ENCODE measurements around the gene ATP2B2. TPM values are rescaled to one million over a fixed set of nuclear protein-coding genes. Genes with fewer than 3 reads are reported as not detected.

ATP2B2 gene
- total and polyA plus RNA-seq, 2 of the 8 experiments (the other 6 are each of a cell fraction or from before 2014, with no cell fraction given): 0.14 to 1.2 TPM

GRCh38 chr3:10524799-10525301, 19.5 kb upstream of the ATP2B2 start:
- Histone ChIP-seq H4K91ac (replicated peaks; ENCODE audit: insufficient read length, low read length) (no peak overlapping the region), H3K79me2 (ENCODE audit: control insufficient read depth in 1 of 2, insufficient read depth in 2 of 2, low read length in 2 of 2) (no peaks in the 10 kb centered on the region), H2BK20ac (ENCODE audit: low read length) (no peak overlapping the region), H2BK120ac (replicated peaks; ENCODE audit: low read depth, low read length) (no peak overlapping the region), H3K14ac (ENCODE audit: insufficient read length) (no peak overlapping the region), H2BK5ac (ENCODE audit: low read depth, low read length) (no peak overlapping the region), H4K5ac (ENCODE audit: insufficient read length, low read depth, low read length) (no peak overlapping the region), H3K27me3 (replicated peaks in 1 of 4; ENCODE audit: control insufficient read depth in 3 of 4, extremely low read depth in 1 of 4, insufficient read depth in 3 of 4, low read length in 3 of 4) (no peaks in the 10 kb centered on the region), H4K8ac (ENCODE audit: extremely low read depth, insufficient read depth, low read length) (no peak overlapping the region), H3K23me2 (ENCODE audit: low read depth, low read length) (no peaks in the 10 kb centered on the region), H3K18ac (ENCODE audit: extremely low read depth, low read length) (no peak overlapping the region), H3K9ac (replicated peaks in 1 of 4; ENCODE audit: extremely low read depth in 1 of 4, low read depth in 3 of 4, low read length in 3 of 4) (no peak overlapping the region), H2BK12ac (ENCODE audit: low read depth, low read length) (no peak overlapping the region), H3K56ac (replicated peaks; ENCODE audit: insufficient read length, low read depth, low read length) (no peak overlapping the region), H3K27ac (ENCODE audit: low read depth, low read length) (no peak overlapping the region), H2AFZ (ENCODE audit: low read length) (no peak overlapping the region), H3K4me1 (replicated peaks in 1 of 4; ENCODE audit: control insufficient read depth in 3 of 4, insufficient read depth in 4 of 4, low read length in 3 of 4) (no peaks in the 10 kb centered on the region), H3K4me3 (ENCODE audit: extremely low read depth in 1 of 4, insufficient read depth in 2 of 4, low read depth in 3 of 4, low read length in 4 of 4) (no peak overlapping the region), H4K20me1 (replicated peaks in 1 of 2; ENCODE audit: control insufficient read depth in 1 of 2, insufficient read depth in 2 of 2, low read length in 2 of 2) (no peaks in the 10 kb centered on the region), H3K9me3 (ENCODE audit: insufficient read depth in 2 of 2, low read depth in 1 of 2, low read length in 1 of 2) (no peaks in the 10 kb centered on the region), H3K79me1 (ENCODE audit: low read depth, low read length) (no peaks in the 10 kb centered on the region), H2BK15ac (ENCODE audit: low read length) (no peak overlapping the region), H3K36me3 (ENCODE audit: control insufficient read depth in 2 of 4, insufficient read depth in 4 of 4, low read length in 3 of 4) (no peaks in the 10 kb centered on the region), H3K4me2 (ENCODE audit: insufficient read depth in 1 of 2, low read depth in 2 of 2, low read length in 2 of 2) (no peak overlapping the region), H3K4ac (replicated peaks; ENCODE audit: insufficient read length, low read depth, low read length) (no peak overlapping the region), H2AK5ac (ENCODE audit: low read depth, low read length) (no peak overlapping the region), H3K23ac (ENCODE audit: insufficient read length) (no peak overlapping the region)
- DNase-seq (ENCODE audit: low read depth in 1 of 2, low spot score in 2 of 2) (peak in 1 of 2 experiments; percentile 31), FAIRE-seq (no peak)
- WGBS, 2 experiments (ENCODE audit: extremely low coverage in 1 of 2, insufficient coverage in 1 of 2, insufficient read length in 1 of 2, insufficient replicate concordance in 2 of 2, low coverage in 1 of 2, low lambda C conversion rate in 2 of 2, missing lambda C conversion rate in 1 of 2): 78% methylated on average over 3 of the region's 3 CpGs; no CpG with 5 or more reads in 1 of the 2 experiments
- ChIA-PET CTCF (ENCODE audit: partially characterized antibody) (interaction anchor here (0.5 to 1.2 kb wide), 6 partner anchors 9 to 632 kb away, joined by 3 to 4 read pairs (median 4); no protein-coding TSS in a partner anchor), POLR2A (ENCODE audit: partially characterized antibody) (no interaction called here)
- no peak for TF ChIP-seq E2F6 (IDR thresholded peaks at IDR 0.05)
- no peak for TF ChIP-seq CEBPB (IDR thresholded peaks at IDR 0.05; ENCODE audit: low read depth, low read length)
- no peak for TF ChIP-seq JUN (IDR thresholded peaks at IDR 0.05; ENCODE audit: low read depth, low read length)
- TF ChIP-seq SIRT6 (IDR thresholded peaks at IDR 0.05; ENCODE audit: low read length): no peak
- TF ChIP-seq POLR2A (IDR thresholded peaks at IDR 0.05; ENCODE audit: control extremely low read depth in 1 of 2, low read depth in 2 of 2, low read length in 2 of 2): no peak
- TF ChIP-seq TCF12 (IDR thresholded peaks at IDR 0.05; ENCODE audit: low read depth, low read length): no peak
- TF ChIP-seq CREB1 (IDR thresholded peaks at IDR 0.05): no peak
- no peak for TF ChIP-seq JUND (IDR thresholded peaks at IDR 0.05; ENCODE audit: low read length)
- TF ChIP-seq GABPA (IDR thresholded peaks at IDR 0.05; ENCODE audit: borderline replicate concordance, insufficient read depth, low read length): no peak
- no peak for TF ChIP-seq MAFK (IDR thresholded peaks at IDR 0.05; ENCODE audit: low read depth, low read length)
- no peak for TF ChIP-seq POU5F1 (IDR thresholded peaks at IDR 0.05; ENCODE audit: low read depth, low read length)
- no peak for TF ChIP-seq ASH2L (IDR thresholded peaks at IDR 0.05; ENCODE audit: low read length)
- no peak for TF ChIP-seq HDAC6 (IDR thresholded peaks at IDR 0.05; ENCODE audit: low read depth, low read length)
- no peak for TF ChIP-seq RBBP5 (IDR thresholded peaks at IDR 0.05; ENCODE audit: borderline replicate concordance, low read depth, low read length)
- TF ChIP-seq SP2 (IDR thresholded peaks at IDR 0.05; ENCODE audit: low read length): no peak
- TF ChIP-seq YY1 (IDR thresholded peaks at IDR 0.05; ENCODE audit: low read depth, low read length): no peak

All from H1 (cell line).